Fibroblast of villous mesenchyme (primary cell): ENCODE measurements around the gene CCDC142. TPM values are rescaled to one million over a fixed set of nuclear protein-coding genes. Genes with fewer than 3 reads are reported as not detected.

Experiments used
- DNase-seq: peaks from one replicate; pipeline ENCODE4 v3.0.0-alpha.2; 2010; ENCODE audit warnings: low read depth
- H3K4me3 ChIP-seq: 2 replicates; pipeline ENCODE4 v1.5.1; 2011; ENCODE audit warnings: low read depth, mild to moderate bottlenecking, low read length
- total RNA-seq: library from RNA; depleted of rRNA; stranded (reverse); fragments of >200 nt; gene quantifications from 2 replicates; pipeline ENCODE4 v1.2.3, GENCODE V29; 2012
- TF ChIP-seq, protein P1 (sequence below): IDR thresholded peaks from 2 replicates; pipeline ENCODE4 v1.5.1; 2012; ENCODE audit warnings: low read depth, mild to moderate bottlenecking, low read length; ENCODE audit not compliant: insufficient read depth

Gene CCDC142
- total RNA-seq, 1 donor, result 27.2 TPM

DNA sequence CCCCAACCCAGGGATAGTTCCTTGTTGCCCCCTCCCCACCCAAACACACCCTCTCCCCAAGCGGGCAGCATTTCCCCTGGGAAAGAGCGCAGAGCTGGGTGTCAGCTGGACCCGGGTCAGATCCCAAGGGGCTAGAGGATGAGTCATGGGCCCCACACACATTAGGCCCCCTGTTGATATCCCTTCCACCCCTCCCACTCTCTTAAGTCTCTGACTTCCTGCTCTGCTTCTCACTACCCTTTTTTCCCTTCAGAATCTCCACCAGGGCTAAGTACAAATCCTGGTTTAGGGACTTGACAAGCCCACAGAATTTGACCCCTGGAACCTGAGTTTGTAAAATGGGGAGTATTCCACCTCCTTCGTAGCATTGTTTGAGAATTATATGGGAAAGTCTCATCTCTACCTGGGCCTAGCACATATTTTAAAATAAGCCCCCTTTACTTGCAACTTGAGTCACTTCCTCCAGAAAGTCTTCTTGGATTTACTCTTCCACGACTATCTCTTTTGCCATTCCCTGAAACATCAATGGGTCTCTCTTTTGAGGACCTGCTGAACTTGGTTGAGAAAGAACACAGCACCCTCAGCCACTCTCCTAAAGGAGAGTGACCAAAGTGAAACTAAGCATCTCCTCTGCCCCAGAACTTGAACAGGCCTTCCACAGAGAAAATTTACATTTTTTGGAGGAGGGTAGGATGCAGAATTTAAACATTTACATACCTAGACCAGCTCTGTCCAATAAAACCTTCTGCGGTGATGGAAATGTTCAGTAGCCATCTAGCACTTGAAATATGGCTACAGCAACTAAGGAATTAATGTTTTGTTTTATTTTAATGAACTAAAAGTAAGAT is 45.7 kb downstream of the CCDC142 start:
- TF ChIP-seq, protein P1, sequence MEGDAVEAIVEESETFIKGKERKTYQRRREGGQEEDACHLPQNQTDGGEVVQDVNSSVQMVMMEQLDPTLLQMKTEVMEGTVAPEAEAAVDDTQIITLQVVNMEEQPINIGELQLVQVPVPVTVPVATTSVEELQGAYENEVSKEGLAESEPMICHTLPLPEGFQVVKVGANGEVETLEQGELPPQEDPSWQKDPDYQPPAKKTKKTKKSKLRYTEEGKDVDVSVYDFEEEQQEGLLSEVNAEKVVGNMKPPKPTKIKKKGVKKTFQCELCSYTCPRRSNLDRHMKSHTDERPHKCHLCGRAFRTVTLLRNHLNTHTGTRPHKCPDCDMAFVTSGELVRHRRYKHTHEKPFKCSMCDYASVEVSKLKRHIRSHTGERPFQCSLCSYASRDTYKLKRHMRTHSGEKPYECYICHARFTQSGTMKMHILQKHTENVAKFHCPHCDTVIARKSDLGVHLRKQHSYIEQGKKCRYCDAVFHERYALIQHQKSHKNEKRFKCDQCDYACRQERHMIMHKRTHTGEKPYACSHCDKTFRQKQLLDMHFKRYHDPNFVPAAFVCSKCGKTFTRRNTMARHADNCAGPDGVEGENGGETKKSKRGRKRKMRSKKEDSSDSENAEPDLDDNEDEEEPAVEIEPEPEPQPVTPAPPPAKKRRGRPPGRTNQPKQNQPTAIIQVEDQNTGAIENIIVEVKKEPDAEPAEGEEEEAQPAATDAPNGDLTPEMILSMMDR, result no peak
- H3K4me3 ChIP-seq, result no peak overlapping the region
- peak; percentile 29 for DNase-seq

DNA sequence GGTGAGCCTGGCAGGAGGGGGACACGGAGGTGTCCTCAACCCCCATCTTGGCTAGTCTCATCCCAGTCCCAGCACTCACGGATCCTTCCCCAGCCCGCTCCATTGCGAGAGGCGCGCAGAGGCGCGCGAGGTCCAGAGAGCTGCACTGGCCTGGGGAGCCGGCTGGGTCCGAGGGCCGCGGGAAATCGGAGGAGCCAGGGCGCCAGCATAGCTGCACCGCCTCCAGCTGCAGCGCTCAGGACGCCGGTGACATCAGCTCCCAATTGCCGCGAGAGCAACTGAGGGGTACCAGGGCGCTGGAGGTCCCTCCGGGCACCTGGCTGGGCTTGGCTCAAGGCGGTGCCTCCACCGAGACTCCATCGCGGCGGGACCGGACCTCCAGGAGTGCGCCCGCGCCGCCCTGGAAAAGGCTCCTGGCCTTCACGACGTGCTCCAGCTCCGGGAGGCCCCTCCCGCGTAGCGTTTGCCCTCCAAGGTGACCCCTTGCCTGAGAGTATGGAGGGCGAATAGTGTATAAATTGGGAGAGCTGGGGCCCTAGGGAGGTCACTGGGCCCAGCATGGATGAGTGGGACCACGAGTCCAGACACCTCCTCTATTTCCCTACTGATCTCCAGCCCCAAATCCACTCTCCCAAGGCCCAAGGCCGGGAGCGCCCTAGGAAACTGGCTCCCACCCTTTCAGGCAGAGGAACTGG is 46.5 kb downstream of the CCDC142 start:
- no peak overlapping the region for H3K4me3 ChIP-seq
- TF ChIP-seq, protein P1, result no peak
- no peak for DNase-seq

DNA sequence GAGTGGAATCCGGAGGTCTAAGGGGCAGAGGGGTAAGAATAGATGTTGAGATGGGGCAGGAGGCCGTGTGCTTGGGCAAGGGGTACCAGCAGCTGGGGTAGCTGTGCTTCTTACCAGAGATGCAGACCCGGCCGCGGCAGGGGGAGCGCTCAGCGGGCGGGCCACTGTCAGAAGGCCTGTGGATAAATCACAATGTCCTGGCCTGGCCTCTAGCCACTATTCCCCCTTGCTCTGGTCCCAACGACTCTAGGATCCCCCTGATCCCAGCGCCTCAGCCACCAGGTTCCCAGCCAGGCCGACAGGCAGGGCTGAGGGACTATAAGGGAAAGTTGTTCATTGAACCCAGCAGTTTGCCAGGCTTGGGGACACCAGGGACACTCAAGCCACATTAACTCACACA is 52.3 kb downstream of the CCDC142 start:
- no peak overlapping the region for H3K4me3 ChIP-seq
- DNase-seq, result no peak
- TF ChIP-seq, protein P1, result no peak

DNA sequence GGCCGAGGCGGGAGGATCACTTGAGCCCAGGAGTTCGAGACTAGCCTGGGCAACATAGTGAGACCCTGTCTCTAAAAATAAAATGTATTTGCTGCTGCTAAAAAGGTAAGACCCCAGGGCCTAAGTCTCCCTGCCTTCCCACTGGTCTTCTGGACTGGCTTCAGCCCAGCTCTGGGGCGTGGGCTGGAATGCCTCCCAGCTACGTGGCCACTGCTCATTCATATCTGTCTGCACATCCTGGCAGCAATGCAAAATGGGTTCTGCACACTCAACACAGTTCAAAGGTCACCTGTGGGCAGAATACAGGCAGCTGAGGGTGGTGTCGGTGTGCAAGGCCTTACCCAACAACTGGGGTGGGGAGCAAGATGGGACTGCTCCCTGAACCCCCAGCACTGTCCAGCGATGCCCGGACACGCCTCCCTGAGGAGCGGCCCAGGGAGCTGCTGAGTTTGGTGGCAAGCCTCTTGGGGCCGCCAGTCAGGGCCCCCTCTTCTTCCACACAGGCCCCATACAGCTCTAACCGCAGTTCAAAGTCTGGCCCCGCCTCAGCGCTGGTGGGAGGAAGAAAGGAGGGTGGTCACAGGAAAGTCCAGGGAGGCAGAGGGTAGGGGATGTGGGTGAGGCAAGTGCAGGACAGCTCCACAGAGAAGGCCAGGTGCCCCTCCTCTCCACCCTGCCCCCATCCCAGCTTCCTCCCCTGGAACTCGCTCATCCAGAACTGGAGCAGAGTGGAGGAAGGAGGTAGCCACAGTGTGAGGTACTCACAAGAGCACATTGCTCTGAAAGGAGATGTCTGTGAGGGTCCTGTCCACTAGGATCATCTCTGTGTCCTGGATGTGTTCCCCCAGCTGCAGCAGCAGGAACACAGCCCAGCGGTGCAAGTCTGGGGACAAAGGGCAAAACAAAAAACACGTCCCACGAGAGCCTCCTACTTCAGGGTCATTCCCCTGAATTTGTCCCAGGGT is 53.0 kb downstream of the CCDC142 start:
- no peak overlapping the region for H3K4me3 ChIP-seq

DNA sequence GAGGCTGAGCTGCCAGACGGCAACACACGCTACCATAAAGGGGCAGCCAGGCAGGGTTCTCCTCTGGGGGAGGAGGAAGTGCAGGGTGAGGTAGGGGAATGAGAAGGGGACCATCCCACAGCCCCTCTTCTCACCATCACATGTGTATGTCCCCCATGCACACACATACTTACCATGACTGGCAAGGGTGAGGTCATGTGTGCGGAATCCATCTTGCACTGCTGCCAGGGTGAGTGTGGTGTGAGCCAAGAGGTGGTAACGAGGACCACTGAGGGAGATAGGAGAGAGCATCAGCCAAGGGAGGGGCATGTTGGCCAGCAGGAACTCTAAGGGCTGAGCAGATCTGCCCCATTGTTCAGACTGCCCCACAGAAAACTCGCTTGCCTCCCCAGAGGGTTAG is 54.1 kb downstream of the CCDC142 start:
- no peak overlapping the region for H3K4me3 ChIP-seq
- TF ChIP-seq, protein P1, result no peak
- DNase-seq, result no peak

More for the DNA sequence above, 53.0 kb downstream of the CCDC142 start:
- DNase-seq, result no peak
- TF ChIP-seq, protein P1, result no peak

DNA sequence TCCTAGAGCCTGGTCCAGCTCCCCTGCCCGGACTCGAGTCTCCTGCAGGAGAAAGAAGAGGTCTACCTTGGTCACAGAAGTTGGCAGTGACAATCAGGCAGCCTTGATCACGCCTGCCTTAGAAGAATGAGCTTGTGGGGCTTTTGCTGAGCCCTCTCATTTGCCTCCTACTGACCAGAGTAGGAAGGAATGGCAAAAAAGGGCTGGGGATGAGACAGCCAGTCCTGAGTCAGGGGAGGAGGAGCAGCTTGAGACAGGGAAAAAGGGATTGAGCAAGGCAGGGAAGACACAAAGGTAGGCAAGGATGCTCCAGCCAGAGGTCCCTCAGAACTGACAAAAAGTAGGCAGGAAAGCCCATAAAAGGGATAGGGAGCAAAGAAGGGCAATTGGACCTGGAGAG is 55.2 kb downstream of the CCDC142 start:
- no peak for DNase-seq
- no peak overlapping the region for H3K4me3 ChIP-seq
- TF ChIP-seq, protein P1, result no peak
